ENCODE data around the gene USH2A. TPM values are rescaled to one million over a fixed set of nuclear protein-coding genes. Genes with fewer than 3 reads are reported as not detected.

Gene USH2A
- total RNA-seq, result 48.3 TPM

GRCh38 chr1:216422821-216423520 lies at the start of gene USH2A:
Gene USH2A (minus strand): TSS chr1:216423448. CDS start chr1:216422336, 1,112 bp downstream.

Measured in camera-type eye (tissue), 1 donor.